Upper lobe of left lung (tissue), 6 donors: ENCODE results near the gene PCSK6. TPM values are rescaled to one million over a fixed set of nuclear protein-coding genes. Genes with fewer than 3 reads are reported as not detected.
"Not testable (repeated sequence)": the region's sequence is repeated elsewhere in the genome, so short reads cannot be mapped to it uniquely, and the experiment has no call there.

Experiments used
- ATAC-seq, 2 donors: fragments of 200-7000 bp; cut with Tn5 transposase; one replicate each; pipeline ENCODE4 v1.9.1; 2022; ENCODE audit warnings: mild to moderate bottlenecking in 2 of 2, moderate library complexity in 2 of 2; ENCODE audit not compliant: low FRiP score in 2 of 2
- DNase-seq, 2 donors: peaks; one replicate each; pipeline ENCODE4 v3.0.0-alpha.2; 2019 to 2020
- H3K27ac ChIP-seq, 4 donors: fragments of 200-600 bp; sonication (generic); one replicate each; pipeline ENCODE4 v1.5.1; 2016 to 2019
- H3K27me3 ChIP-seq, 4 donors: fragments of 200-600 bp; sonication (generic); one replicate each; pipeline ENCODE4 v1.5.1; 2017 to 2019
- H3K36me3 ChIP-seq, 4 donors: fragments of 200-600 bp; sonication (generic); one replicate each; pipeline ENCODE4 v1.5.1; 2016 to 2019
- H3K4me1 ChIP-seq, 4 donors: fragments of 200-600 bp; sonication (generic); one replicate each; pipeline ENCODE4 v1.5.1; 2018 to 2019
- H3K4me3 ChIP-seq, 4 donors: fragments of 200-600 bp; sonication (generic); one replicate each; pipeline ENCODE4 v1.5.1; 2017 to 2019; ENCODE audit warnings: mild to moderate bottlenecking in 2 of 4, moderate library complexity in 1 of 4
- H3K9me3 ChIP-seq, 4 donors: fragments of 200-600 bp; sonication (generic); one replicate each; pipeline ENCODE4 v1.5.1; 2018 to 2019
- EP300 ChIP-seq, 4 donors: sonication (generic); formaldehyde crosslinking; IDR thresholded peaks; one replicate each; pipeline ENCODE4 v1.5.1; 2017; ENCODE audit warnings: antibody characterized with exemption in 4 of 4, control low read depth in 2 of 4
- POLR2A ChIP-seq, 4 donors: fragments of 450-650 bp; IDR thresholded peaks; one replicate each; pipeline ENCODE4 v1.5.1; 2016 to 2017; ENCODE audit warnings: antibody characterized with exemption in 4 of 4, mild to moderate bottlenecking in 2 of 4
- POLR2AphosphoS5 ChIP-seq, 2 donors: sonication (generic); formaldehyde crosslinking; IDR thresholded peaks; one replicate each; pipeline ENCODE4 v1.5.1; 2017; ENCODE audit warnings: antibody characterized with exemption in 2 of 2
- WGBS, 2 donors: methylation state at CpG; one replicate each; pipeline ENCODE4 v1.1.5; 2017 to 2018; 5-methylcytosine and 5-hydroxymethylcytosine counted together
- total RNA-seq, 6 donors: library from RNA; depleted of rRNA in 4 of 6; stranded (reverse); fragments of >200 nt in 4 of 6; gene quantifications; one replicate each; pipeline versions ENCODE4 v1.1.0 to v1.2.1, GENCODE V29; 2016 to 2021
- TF ChIP-seq, protein P1 (sequence below), 6 experiments: fragments of 450-650 bp in 4 of 6; fragments of 200-600 bp in 2 of 6; sonication (generic) in 2 of 6; IDR thresholded peaks; one replicate each; pipeline ENCODE4 v1.5.1; 2016 to 2019; ENCODE audit warnings: antibody characterized with exemption in 6 of 6
- donor health status: DM: no; HTN: no; CAD: no; lungs with moderate emphysema.
- donor health status: DM: no; HTN: yes; CAD: no; lungs with severe emphysema.

The PCSK6 gene
- total RNA-seq, 6 donors from 2014 or later, result 3.1 to 24.4 (median 5.5) TPM

DNA sequence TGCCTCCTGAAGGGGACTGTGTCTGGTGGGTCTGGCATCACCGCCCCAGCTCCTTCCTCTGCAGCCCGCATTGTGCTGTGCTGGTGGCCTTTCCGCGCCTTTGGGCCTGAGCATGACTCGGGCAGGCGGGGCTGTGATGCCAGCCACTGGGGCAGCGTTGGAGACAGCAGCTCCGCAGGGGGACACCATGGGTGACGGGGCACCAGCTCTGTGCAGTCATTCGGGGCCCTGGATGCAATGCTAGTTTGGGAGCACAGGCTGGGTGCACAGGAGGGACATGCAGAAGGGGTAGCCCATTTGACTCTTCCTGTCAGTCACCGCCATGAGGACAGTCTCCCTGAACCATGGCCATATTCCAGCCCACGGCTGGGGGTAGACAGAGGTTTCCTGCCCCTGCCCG is 110.6 kb downstream of the PCSK6 start:
- DNase-seq, result no peak
- TF ChIP-seq, protein P1, sequence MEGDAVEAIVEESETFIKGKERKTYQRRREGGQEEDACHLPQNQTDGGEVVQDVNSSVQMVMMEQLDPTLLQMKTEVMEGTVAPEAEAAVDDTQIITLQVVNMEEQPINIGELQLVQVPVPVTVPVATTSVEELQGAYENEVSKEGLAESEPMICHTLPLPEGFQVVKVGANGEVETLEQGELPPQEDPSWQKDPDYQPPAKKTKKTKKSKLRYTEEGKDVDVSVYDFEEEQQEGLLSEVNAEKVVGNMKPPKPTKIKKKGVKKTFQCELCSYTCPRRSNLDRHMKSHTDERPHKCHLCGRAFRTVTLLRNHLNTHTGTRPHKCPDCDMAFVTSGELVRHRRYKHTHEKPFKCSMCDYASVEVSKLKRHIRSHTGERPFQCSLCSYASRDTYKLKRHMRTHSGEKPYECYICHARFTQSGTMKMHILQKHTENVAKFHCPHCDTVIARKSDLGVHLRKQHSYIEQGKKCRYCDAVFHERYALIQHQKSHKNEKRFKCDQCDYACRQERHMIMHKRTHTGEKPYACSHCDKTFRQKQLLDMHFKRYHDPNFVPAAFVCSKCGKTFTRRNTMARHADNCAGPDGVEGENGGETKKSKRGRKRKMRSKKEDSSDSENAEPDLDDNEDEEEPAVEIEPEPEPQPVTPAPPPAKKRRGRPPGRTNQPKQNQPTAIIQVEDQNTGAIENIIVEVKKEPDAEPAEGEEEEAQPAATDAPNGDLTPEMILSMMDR (IDR thresholded peaks at IDR 0.05), result no peak
- TF ChIP-seq POLR2AphosphoS5 (IDR thresholded peaks at IDR 0.05) (no peak), EP300 (IDR thresholded peaks at IDR 0.05) (no peak), POLR2A (IDR thresholded peaks at IDR 0.05) (no peak)
- WGBS, 2 donors, result 98% methylated on average over 6 to 12 of the region's 13 CpGs

DNA sequence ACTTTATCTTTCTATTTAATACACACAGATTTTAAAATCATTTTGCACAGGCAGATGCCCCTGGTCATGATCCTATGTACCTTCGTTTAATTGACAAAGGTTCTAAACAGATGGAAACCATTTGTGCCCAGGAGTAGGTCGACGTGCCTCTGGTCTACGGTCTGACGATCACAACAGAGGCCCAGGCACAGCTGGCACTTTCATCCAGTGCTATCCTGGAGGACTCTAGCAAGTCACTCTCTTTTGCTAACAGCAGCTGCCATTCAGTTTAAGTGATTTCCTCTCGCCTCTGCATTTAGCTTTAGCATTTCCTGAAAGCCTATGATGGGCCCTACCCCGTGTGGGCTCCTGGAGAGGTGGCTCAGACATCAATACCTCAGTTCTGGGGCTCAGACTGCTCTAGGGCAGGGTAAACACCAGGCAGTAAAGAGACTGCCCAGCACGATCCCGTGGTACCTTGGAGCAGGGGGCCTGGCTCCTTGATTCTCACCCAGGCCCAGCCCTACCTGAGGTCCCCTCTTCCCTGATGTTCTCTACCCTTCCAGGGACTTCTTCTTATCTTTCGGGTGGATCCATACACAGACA is 111.2 kb downstream of the PCSK6 start:
- 85% methylated on average over 10 of the region's 10 CpGs for WGBS, 2 donors
- Histone ChIP-seq H3K4me1 (no peaks in the 10 kb centered on the region), H3K27me3 (no peaks in the 10 kb centered on the region), H3K36me3 (no peaks in the 10 kb centered on the region), H3K9me3 (no peaks in the 10 kb centered on the region), H3K27ac (no peak overlapping the region), H3K4me3 (no peak overlapping the region)
- no peak for TF ChIP-seq POLR2AphosphoS5 (IDR thresholded peaks at IDR 0.05)
- ATAC-seq (no peak), DNase-seq (no peak)

More for the DNA sequence above, 110.6 kb downstream of the PCSK6 start:
- no peak overlapping the region for H3K4me3 ChIP-seq
- no peak for ATAC-seq
- no peaks in the 10 kb centered on the region for H3K9me3 ChIP-seq
- H3K27ac ChIP-seq, result no peak overlapping the region
- no peaks in the 10 kb centered on the region for H3K27me3 ChIP-seq
- H3K36me3 ChIP-seq, result no peaks in the 10 kb centered on the region
- no peaks in the 10 kb centered on the region for H3K4me1 ChIP-seq

DNA sequence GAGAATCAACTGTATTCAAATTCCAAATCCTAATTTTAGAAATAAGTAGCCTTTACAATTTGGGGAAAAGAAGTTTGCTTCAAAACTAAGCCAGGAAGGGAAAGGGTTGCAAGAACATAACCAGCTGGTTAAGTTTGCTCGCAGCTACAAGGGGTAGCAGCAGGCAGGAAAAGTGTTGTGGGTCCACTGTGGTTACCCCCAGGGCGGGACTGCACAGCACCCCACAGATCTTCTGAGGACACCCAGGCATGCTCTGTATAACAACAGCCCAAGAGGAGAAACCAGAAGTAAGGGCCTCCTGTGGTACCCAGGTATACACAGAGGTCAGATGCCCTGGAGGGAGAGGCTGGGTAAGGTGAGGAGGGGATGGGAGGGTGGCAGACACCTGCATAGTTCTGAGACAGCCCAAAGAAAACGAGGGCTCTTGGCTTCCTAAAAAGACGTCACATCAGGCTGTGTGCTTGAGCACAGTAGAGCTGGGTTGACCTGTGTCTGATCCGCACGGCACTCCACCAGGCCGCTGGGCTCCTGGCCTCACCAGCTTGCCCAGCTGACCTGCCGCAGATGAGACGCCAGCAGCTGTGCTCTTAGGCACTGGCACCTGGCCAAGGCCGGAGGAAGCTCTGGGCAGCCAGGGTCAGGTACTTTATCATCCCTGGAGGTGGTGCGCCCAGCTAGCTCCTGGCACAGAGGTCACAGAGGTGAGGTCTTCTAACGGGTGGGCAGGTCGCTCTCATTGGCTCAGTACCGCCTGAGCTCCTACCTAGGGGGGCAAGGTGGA is 112.7 kb downstream of the PCSK6 start:
- Histone ChIP-seq H3K27ac (no peak overlapping the region), H3K36me3 (no peaks in the 10 kb centered on the region), H3K9me3 (no peaks in the 10 kb centered on the region), H3K4me3 (no peak overlapping the region), H3K4me1 (no peaks in the 10 kb centered on the region), H3K27me3 (no peaks in the 10 kb centered on the region)
- 80 to 89% methylated on average over 7 to 9 of the region's 14 CpGs for WGBS, 2 donors
- no peak for DNase-seq
- TF ChIP-seq EP300 (IDR thresholded peaks at IDR 0.05) (no peak), POLR2AphosphoS5 (IDR thresholded peaks at IDR 0.05) (no peak), POLR2A (IDR thresholded peaks at IDR 0.05) (no peak)
- TF ChIP-seq, protein P1 (IDR thresholded peaks at IDR 0.05), result no peak
- no peak for ATAC-seq

DNA sequence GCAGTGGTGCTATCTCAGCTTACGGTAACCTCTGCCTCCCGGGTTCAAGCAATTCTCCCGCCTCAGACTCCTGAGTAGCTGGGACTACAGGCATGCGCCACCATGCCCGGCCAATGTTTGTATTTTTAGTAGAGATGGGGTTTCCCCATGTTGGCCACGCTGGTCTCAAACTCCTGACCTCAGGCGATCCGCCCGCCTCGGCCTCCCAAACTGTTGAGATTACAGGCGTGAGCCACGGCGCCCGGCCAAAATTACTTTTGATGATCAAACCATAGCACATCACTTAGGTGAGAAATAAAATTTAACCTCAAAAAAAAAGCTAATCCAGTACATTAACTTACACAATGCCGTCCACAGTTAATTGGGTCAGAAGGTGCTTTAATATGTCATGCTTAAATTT is 114.5 kb downstream of the PCSK6 start:
- WGBS, 2 donors, result 84 to 90% methylated on average over 15 of the region's 15 CpGs

DNA sequence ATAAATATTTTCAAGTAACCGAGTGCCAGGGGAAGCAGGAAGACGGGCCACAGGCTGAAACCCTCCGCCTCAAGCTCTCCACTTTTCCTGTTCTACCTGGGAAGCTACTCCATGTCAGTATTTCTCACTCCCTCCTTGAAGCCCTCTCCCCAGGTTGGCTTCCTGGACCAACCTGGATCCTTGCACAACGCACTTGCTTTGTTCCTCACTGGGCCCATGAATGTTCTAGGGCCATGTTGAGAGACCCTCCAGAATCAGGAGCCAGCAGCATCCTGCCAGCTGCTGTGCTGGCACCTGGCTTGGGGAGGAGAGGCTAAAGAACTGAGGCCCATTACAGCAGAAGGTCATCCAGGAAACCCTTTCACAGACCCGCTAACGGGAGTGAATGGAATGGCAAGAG is 115.2 kb downstream of the PCSK6 start:
- WGBS, 2 donors, result 94 to 98% methylated on average over 6 of the region's 6 CpGs
- H3K27me3 ChIP-seq, result no peaks in the 10 kb centered on the region
- no peaks in the 10 kb centered on the region for H3K4me1 ChIP-seq
- TF ChIP-seq POLR2AphosphoS5 (IDR thresholded peaks at IDR 0.05) (no peak), POLR2A (IDR thresholded peaks at IDR 0.05) (no peak), EP300 (IDR thresholded peaks at IDR 0.05) (no peak)
- TF ChIP-seq, protein P1 (IDR thresholded peaks at IDR 0.05), result no peak
- H3K9me3 ChIP-seq, result no peaks in the 10 kb centered on the region
- no peak overlapping the region for H3K27ac ChIP-seq
- H3K36me3 ChIP-seq, result no peaks in the 10 kb centered on the region
- ATAC-seq, result no peak
- H3K4me3 ChIP-seq, result no peak overlapping the region
- no peak for DNase-seq

More for the DNA sequence above, 114.5 kb downstream of the PCSK6 start:
- H3K4me1 ChIP-seq, H3K27me3 ChIP-seq, H3K27ac ChIP-seq, H3K9me3 ChIP-seq, H3K4me3 ChIP-seq, H3K36me3 ChIP-seq, ATAC-seq: not testable (repeated sequence)
- DNase-seq, result peak in 1 of 2 donors; percentile 36

DNA sequence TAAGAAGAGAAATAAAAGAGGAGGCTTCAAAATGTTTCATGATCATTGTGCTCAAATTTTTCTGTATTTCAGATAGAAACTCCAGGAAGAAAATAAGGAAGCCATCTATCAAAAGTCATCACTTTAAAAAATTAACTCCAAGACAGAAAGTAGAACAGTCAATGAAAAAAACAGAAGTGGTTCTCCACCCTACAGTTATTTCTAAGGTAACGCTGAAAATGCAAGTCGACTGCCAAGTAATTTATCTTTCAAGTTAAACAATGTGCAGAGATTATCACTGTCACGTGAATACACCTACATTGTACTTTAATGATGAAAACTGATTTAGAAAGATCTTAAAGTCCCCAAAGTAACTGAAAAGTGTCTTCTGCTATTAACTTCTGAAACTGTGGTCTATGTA is 115.9 kb downstream of the PCSK6 start:
- 23 to 37% methylated on average over 3 of the region's 3 CpGs for WGBS, 2 donors
- no peak overlapping the region for H3K4me3 ChIP-seq
- DNase-seq (no peak), ATAC-seq (no peak)
- H3K27ac ChIP-seq, result no peak overlapping the region
- H3K4me1 ChIP-seq, result peaks cover 0 to 2% (median 0%) of the 10 kb centered on the region in 4 donors
- no peaks in the 10 kb centered on the region for H3K9me3 ChIP-seq
- TF ChIP-seq, protein P1 (IDR thresholded peaks at IDR 0.05), result no peak
- no peak for TF ChIP-seq POLR2AphosphoS5 (IDR thresholded peaks at IDR 0.05)
- TF ChIP-seq POLR2A (IDR thresholded peaks at IDR 0.05), result no peak
- TF ChIP-seq EP300 (IDR thresholded peaks at IDR 0.05), result no peak
- H3K36me3 ChIP-seq, result no peaks in the 10 kb centered on the region
- no peaks in the 10 kb centered on the region for H3K27me3 ChIP-seq
